HG03469 (cell line): Measurements from ENCODE around the gene ARID5B.
A peak's percentile ranks its signal among the peaks of the same experiment; 100 is the strongest.

Experiments
- ATAC-seq: cut with Tn5 transposase; IDR thresholded peaks from one replicate; pipeline ENCODE4 v1.9.1; 2021; ENCODE audit warnings: mild to moderate bottlenecking, moderate library complexity, moderate number of reproducible peaks; ENCODE audit not compliant: unreplicated experiment

The ARID5B gene

DNA sequence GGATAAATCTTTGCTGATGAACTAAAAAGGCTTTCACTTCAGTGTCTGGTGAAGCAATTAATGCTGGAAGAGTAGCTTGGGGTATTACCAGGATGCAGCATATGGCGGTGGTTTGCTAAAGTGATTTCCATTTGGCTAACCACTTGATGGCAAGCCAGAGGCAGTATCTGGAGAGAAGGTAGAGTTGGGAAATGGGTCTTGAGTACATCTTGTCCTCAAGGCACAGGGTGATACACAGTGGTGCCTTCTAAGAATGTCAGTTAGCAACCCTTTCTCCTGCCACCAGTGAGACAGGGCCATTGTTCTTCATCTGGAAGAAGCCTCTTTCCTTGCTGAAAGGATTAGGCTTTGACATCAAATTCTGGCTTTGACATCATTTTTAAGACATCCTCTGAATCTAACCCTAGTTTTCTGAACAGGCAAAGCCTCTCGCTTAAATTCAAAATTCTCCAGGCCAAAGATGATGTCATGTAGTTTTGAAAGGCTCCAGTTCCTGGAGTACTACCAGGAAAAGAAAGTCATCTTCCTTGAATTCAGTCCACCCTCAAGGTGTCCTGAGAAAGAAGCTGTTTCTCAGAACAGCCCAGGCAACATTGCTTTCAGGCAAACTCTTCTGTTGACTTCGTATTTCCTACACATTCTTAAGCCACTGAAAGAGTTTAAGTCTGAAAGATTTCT is 162.4 kb downstream of the ARID5B start:
- no peak for ATAC-seq

DNA sequence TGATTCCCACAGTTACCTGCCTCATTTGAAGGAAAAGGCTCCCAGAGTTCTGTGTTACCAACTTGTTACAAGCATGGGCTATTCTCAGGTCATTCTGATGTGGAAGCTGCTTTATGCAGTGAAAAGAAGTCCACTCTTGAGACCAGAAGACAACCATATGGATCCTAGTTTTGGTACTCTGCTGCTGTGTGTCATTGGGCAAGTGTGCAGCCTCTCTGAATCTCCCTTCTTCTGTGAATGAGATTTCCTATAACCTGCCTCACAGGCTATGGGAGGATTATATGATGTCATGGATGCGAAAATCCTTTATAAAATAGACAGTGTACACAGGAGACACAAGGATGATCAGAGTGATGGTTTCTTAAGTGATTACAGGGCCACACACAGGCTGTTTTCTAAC is 166.1 kb downstream of the ARID5B start:
- no peak for ATAC-seq

DNA sequence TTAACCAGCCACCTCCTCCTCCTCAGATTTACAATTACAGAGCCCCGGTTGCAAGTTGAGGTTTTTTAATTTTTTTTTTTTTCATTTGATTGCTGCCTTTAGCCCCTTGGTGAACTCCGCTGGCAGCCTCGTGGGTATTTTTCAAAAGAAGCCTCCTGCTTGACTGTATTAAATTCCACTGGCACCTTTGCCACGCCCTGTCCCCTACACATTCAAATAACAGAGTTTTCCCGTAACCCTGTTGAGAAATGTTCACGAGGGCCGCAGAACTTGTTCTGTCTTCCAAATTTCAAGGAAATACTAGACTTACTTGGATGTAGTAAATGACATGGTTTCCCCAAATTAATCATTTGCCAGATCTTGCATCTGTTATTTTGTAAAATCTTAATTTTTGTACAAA is 167.0 kb downstream of the ARID5B start:
- no peak for ATAC-seq

DNA sequence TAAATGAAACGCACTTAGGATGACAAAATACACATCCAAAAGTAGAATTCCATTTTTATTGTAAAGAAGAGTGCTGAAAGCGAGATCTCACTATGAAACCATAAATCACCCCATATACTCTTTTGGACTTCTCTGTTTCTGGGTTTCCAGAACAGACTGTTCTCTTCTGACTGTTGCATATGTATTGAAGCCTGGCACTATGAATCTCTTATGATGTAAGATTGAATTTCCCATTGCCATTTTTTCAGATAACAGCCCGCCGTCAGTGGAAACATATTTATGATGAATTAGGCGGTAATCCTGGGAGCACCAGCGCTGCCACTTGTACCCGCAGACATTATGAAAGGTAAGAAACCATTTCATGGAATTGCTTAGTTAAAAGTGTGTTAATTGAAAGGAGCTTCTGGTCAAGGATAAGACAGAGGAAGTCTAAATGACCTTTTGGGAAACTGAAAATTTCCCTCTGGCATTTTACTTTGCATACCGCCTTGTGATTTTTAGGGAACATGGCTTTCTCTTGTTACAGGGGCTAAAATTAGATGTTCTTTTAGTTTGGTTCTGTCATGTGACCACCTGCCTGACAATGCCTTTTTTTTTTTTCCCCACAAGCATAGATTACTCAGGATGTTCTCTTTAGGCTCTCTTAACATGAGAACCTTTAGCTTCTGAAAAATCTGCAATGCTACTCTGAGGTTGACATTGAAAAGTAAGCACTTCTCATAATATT is 168.1 kb downstream of the ARID5B start:
- no peak for ATAC-seq

DNA sequence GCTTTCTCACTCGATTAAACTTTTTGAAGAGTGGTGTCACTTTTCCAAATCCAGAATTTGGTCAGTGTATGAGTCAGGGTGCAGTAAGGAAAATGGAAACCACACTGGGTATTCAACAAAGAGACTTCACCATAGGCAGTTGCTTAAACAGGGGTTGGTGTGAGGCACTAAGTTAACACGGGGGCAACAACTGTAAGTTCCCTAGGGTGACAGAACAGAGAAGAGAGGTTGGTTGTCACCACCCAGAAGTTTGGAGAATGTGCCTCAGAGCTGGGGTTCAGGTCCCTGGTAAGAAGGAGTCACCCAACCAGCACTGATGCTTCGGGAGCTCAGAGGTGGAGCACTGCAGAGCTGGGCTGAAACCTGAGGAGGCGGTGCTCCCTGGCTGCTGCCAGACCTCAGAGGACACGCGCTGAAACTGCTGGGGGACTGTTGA is 170.4 kb downstream of the ARID5B start:
- ATAC-seq, result no peak

DNA sequence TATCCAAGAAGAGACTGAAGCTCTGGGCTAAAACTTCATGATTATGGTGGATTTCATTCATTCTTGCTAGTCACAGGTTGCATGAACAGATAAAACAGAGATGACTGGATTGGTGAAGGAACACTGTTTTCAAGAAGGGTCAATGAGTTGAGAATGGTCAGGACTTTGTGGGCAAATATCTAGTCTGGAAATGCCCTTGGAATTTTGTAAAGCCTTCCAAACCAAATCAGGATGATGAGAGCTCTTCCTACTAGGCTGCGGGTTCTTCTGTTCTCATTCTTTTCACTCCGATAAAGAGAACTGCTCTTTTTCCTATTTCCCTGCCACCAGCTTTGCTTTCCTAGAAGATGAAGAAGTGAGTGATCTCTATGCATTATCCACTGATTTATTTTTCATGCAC is 171.4 kb downstream of the ARID5B start:
- no peak for ATAC-seq

DNA sequence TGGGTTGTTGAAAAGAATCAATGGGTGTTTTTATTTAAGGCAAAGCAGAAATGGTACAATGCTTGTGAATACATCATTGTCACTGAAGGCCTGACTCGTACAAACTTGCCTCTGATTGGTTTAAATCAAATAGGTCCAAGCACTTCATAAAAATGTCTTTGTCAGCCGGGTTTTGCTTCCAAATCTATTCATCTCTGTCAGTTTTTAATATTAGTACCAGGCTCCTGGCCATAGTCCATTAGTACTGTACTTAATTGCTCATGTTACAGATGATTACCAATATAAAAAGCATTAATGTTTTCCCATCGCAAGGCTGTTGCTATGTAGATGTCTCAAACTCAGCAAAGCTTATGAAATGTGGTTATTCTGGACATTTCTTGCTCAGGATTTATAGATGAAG is 171.9 kb downstream of the ARID5B start:
- ATAC-seq, result no peak

DNA sequence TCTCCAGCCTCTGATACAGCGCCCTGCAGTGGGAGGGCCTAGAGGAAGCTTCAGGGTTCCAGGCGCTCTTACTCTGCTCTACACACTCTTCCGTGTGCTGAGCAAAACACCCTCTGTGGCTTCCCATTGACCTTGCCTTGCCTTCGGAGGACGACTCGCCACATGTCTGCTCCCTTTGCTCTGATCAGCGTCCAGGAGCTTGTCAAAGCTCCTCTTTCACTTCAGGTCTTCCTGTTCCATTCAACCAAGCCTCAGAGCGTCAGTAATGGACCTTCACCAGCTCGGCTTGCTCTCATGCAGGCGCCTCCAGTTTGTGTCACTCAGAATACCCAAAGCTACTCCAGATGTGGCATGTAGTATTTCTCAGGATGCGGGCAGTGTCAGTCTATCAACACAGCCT is 173.9 kb downstream of the ARID5B start:
- ATAC-seq, result no peak

DNA sequence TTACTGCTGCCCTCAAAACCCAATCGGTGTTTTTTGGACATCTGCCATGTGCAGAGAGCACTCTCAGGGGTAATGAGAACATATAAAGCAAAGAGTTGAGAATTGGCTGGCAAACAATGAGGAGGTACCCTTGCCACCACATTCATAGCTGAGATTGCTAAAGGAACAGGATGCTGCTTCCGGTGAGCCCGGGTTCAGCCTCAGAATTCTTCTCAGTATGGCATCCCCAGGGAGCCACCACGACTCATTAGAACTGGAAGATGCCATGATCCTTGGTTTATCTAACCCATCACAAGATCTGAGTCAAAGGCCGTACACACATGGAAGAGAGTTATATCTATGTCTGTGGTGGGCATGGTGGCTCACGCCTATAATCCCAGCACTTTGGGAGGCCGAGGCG is 174.4 kb downstream of the ARID5B start:
- no peak for ATAC-seq

DNA sequence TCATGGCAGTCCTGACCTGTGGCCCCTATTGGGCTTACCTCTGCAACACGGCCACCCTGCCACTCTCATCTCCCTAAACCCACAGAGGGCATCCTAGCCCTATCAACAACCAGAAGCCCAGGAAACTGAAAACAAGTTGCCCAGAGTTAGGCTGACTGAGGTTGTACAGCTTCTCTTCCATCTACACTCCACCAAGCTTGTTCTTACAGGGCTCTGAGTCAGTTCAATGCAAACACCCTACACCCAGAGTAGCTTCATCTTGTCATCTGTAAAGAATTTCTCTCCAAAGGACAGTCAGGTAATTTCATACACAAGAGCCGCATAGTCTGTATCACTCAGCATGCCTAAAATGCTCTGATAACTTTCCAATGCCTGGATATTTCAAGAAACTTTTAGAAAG is 175.4 kb downstream of the ARID5B start:
- ATAC-seq, result no peak

DNA sequence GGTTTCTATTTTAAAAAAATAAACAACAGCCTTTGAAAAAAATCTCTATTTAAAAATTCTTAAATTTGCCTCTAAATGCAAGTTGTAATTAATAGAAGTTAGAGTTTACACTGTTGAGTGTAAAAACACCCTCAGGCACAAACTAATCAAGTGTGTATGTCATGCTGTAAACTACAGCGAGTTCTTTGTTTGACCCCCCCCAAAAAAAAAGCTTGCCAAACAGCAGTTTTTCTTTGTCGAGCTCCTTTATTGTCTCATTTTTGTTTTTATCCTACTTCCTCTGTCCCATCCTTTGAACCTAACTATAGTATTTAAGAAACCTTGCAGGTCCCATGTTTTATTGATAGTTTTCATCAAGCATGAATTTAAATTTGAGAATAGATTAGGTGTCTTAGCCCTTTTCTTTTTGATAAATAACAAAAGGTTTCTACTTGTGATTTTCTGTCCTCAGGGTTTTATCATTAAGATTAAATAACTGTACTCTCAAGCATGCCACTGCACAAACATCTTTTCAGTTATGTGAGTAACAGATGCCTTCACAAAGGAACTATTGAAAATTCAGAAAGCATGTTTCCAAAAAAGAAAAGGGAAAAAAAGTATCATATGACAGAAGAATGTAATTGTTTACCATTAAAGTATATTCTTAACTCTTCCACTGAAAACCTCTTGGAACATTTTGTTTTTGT is 176.0 kb downstream of the ARID5B start:
- ATAC-seq, result no peak

DNA sequence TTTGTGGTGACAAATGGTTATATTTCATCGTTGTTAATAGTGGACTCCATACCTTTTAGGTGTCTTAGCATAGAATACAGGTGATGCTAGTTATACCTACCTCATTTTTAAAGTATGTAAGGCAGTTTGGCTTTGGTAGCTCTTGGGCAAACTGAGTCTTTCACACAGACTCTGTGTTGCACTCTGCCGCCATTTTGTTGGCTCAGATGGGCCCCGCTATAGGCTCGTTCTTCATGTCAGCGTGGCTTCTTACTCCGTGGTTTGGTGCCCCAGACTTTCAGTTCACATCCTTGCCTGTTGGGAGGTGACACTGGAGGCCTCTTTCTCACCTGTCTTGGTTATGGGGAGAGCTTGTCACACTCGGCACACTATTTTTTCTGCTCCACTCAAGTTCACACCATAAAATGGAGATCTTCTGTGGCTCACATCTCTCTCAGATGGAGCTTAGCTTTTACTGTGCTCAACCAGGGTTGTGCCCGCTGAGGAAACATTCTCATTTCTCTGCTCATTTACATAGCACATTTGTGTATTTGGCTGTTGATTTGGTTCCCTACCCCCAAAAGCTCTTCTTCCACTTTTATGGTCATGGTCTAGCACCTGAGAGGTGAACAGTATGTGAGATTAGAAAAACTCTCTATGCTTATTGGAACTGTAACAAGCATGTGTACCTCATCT is 178.5 kb downstream of the ARID5B start:
- ATAC-seq, result peak; percentile 67

DNA sequence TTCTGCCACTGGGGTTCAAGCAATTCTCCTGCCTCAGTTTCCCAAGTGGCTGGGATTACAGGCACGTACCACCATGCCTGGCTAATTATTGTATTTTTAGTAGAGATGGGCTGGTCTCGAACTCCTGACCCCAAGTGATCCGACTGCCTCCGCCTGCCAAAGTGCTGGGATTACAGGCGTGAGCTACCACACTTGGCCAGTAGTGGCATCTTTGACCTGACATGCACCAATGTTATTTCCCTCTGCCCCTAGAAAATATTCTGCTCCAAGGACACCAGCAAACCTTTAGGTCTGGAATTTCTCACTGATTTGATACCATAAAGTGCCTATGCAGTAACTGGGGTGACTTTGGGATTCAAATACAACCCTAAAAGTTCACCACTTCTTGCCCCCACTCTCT is 179.4 kb downstream of the ARID5B start:
- ATAC-seq, result no peak

DNA sequence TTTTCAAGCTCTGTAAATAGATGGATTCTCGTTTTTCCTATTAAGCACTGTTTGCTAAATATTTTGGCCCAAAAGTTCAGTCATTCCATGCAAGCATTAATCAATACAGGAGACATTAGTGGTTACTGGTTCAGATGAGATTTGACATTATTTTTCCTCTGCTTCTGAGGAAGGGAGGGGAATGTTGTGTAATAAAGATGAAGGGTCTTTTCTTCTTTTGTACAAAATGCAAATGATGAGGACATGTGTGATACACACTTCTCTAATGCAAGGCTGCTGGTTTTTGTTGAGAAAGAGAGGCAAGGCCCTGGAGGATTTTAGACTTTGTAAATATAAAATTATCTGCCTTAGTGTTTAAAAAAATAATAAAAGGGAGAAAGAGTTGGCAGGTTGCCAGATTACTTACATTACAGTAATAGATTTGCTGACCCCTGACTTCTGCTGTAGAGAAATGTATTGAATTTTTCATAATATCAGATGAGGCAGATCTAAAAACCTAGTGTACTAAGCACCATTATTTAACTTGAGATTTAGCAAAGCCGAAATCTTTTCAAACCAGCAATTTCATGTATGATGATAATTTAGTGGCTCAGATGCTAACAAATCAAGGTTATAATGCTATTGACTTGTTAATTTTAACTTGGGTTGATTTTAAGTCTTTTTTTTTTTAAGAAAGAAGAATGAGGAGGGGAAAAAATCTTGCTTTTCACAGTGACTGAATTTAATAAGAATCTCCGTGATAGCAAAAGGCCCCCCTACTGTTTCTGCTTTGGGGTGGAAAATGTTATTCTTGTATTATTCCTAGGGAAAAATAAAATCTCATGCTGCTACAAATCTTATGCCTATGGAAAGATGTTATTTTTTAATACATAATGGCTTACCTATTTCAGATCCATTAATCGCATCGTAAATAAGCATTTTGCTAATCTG is 180.1 kb downstream of the ARID5B start:
- ATAC-seq, result no peak

DNA sequence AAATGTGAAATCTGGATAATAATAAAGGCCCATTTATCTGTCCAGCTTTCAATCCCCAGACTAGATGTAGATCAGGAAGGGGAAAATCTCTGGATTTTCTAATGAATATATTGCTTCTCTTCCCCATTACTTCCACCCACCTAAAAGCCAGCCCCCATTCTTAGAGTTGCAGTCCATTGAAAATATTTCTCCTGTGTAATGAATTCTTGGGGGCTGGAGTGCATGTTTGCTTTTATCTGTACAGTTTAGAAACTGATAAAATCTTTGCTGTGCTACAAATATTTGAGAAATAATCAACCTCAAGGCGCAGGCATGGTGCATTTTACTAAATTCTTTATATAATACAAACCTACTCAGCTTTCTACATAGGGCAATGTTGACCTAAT is 180.8 kb downstream of the ARID5B start:
- ATAC-seq, result no peak

DNA sequence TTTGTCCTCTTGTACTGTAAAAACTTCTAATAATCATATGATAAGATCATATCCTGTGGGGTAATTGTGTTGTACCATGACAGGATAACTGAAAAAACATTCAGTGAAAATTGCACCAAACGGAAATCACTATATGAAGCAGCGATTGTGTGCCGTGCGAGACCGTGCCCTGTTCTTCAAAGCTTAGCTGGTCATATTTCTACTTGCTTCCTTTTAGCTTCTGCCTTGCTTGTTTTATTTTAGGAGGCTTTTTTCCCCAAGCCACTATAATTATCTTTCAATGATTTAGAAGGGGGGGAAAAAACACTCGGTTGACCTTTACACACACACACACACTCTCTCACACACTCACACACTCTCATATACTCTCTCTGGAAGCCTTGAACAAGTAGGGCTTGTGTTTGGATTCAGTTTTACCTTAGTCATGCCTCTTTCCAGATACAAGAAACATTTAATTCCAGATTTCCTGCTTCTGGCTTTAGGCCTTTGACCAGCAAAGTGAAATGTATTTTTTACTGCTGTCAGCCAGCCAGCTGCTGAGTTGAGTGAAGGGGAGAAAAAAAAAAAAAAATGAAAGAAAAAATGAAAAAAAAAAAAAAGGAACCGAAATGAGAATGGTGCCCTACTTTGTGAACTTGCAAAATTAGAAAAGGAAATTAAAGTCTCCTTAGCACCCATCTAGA is 181.4 kb downstream of the ARID5B start:
- no peak for ATAC-seq

DNA sequence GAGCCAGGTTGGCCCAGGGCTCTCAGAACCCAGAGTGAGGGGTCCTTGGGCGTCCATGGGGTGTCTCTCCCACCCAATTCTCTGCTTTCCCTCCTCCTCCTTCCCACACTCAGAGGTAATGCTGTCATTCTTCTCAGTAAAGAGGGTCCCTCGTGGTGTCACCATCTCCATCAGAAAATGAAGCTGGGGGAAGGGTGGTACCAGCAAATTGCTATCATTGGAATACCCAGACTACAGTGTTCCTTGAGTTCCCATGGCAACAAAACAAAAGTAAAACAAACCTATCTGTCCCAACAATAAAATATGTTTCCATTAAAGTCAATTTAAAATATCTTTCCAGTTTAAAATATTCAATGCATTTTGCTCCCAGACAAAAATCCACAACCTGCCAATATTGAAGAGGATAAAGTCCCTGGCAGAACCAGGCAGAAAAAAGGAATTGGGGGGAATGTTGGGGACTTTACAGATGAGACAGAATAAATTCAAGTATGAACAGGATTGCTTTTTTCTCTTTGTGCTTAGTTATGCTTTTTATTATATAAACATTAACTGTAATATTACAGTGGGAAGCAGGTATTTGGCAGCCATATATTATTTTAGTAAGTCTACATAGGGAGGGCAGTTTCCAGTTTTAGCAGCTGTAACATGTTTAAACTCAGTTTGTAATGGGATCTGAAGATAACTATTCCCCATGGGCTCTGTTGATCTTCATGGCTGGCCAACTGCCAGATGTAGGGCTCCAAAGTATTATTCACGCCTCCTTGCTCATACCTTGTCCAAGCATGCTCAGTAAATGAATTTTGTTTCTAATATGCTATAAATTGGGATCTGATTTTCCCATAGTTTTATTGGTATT is 182.1 kb downstream of the ARID5B start:
- ATAC-seq, result no peak

DNA sequence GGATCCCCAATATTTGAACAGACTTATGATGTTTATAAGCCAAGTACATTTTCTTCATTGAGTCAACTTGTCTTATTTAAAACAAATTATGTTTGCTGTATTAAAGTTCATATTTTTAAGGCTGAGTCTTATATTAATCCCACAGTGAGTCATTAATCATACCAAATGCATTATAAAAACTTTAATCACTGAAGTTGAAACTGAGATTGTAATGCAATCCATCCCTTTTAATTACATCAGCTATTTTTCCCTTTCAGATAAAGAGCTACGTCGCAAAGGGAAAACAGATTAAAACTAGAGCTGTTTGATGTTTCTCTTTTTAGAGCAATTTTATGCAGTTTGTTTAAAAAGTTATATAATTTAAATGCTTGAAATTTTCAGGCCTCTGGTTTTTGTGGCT is 183.0 kb downstream of the ARID5B start:
- ATAC-seq, result no peak

DNA sequence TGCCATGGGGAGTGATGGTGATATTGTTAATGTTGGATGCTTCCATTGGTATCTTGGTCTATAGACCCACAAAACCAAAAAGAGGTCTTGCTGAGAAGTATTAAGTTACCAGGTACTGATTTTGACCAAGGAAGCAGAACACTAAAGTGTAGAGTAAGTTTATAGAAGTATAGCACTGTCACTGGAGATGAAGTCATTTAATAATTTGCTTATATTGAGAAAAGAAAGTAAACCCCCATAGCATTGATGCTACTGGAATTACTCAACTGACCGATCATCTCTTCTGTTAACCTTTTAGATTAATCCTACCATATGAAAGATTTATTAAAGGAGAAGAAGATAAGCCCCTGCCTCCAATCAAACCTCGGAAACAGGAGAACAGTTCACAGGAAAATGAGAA is 183.9 kb downstream of the ARID5B start:
- no peak for ATAC-seq
